Anterior cingulate cortex (tissue), 58 donors: ENCODE measurements around the gene UNK.
A peak's percentile ranks its signal among the peaks of the same experiment; 100 is the strongest.

ENCODE experiments used
- DNase-seq, 58 donors: peaks; one replicate each; lab custom pipeline; 2025; lab: John Stamatoyannopoulos, UW

Gene UNK

GRCh38 chr17:75784473-75785015, at the start of gene UNK:
Gene UNK, plus strand, starts transcription at chr17:75784806. Its CDS starts 75 bp downstream, at chr17:75784881.
- peak; percentile 87 to 99 (median 97) for DNase-seq

GRCh38 chr17:75736173-75736835, 48.3 kb upstream of the UNK start:
- no peak for DNase-seq

GRCh38 chr17:75737133-75737962, 47.3 kb upstream of the UNK start:
- no peak for DNase-seq

GRCh38 chr17:75738218-75738802, 46.3 kb upstream of the UNK start:
- peak in 23 of 58 donors; percentile 12 to 81 (median 28) for DNase-seq

GRCh38 chr17:75739174-75739573, 45.4 kb upstream of the UNK start:
- DNase-seq = no peak

- DNase-seq = no peak
These were observed 44.8 kb upstream of the UNK start for GRCh38 chr17:75739801-75740200.

- DNase-seq = no peak
These were observed 44.4 kb upstream of the UNK start for GRCh38 chr17:75740215-75740614.

GRCh38 chr17:75740631-75741077, 44.0 kb upstream of the UNK start:
- DNase-seq = no peak

GRCh38 chr17:75742337-75742736, 42.3 kb upstream of the UNK start:
- DNase-seq = no peak

GRCh38 chr17:75743625-75744206, 40.9 kb upstream of the UNK start:
- DNase-seq = no peak

- no peak for DNase-seq
These were observed 35.9 kb upstream of the UNK start for GRCh38 chr17:75748706-75749105.

- DNase-seq = peak in 56 of 58 donors; percentile 35 to 95 (median 70)
These were observed 34.8 kb upstream of the UNK start for GRCh38 chr17:75749545-75750389.

- no peak for DNase-seq
These were observed 33.8 kb upstream of the UNK start for GRCh38 chr17:75750661-75751423.

- DNase-seq = no peak
These were observed 32.8 kb upstream of the UNK start for GRCh38 chr17:75751676-75752404.

- no peak for DNase-seq
These were observed 32.2 kb upstream of the UNK start for GRCh38 chr17:75752405-75752709.

- no peak for DNase-seq
These were observed 31.6 kb upstream of the UNK start for GRCh38 chr17:75752802-75753513.

- peak in 51 of 58 donors; percentile 14 to 75 (median 56) for DNase-seq
These were observed 30.9 kb upstream of the UNK start for GRCh38 chr17:75753514-75754377.
